ENCODE data around the gene SIGLEC12.

SIGLEC12 gene

DNA sequence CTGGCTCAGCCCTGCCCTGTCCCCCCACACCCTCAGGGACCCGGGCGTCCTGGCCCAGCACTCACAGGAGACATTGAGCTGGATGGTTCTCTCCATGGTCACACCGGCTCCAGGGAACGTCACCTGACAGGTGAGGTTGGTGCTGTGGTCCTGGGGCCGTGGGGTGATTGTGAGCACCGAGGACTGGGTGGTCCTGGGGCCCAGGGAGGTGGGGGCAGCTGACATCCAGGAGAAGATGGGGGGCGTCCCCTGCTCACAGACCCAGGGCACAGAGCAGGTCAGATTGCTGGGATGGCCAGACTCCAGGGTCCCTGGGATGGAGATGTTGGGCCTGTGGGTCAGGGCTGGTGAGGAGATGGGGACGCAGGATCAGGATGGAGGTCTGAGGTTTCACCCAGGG is 29.0 kb upstream of the SIGLEC12 start (continued):
- TF ChIP-seq, protein P1, sequence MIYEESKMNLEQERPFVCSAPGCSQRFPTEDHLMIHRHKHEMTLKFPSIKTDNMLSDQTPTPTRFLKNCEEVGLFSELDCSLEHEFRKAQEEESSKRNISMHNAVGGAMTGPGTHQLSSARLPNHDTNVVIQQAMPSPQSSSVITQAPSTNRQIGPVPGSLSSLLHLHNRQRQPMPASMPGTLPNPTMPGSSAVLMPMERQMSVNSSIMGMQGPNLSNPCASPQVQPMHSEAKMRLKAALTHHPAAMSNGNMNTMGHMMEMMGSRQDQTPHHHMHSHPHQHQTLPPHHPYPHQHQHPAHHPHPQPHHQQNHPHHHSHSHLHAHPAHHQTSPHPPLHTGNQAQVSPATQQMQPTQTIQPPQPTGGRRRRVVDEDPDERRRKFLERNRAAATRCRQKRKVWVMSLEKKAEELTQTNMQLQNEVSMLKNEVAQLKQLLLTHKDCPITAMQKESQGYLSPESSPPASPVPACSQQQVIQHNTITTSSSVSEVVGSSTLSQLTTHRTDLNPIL (CRISPR knock-in tag; IDR thresholded peaks at IDR 0.05; ENCODE audit: low read depth), result no peak
- no peak for TF ChIP-seq PPARA (CRISPR knock-in tag; IDR thresholded peaks at IDR 0.05; ENCODE audit: borderline replicate concordance)

DNA sequence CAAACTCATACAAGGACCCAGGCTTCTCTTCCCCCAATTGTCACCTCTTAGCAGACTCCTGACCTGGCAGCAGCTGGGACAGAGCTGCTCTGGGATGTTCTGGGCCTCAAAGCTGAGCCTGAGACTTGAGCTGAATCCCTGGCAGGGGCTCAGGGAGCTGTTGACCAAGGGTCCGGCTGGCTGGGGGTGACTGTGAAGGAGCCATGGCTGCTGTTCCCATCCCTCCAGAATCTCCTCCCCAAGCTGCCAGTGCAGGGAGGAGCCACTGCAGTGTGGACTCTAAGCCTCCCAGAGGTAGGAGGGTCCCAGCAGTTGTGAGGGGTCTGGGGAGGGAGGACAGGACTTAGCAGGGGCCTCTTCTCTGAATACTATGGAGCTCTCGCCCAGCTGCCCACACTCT is 27.7 kb upstream of the SIGLEC12 start:
- TF ChIP-seq ZC3H10 (CRISPR knock-in tag; IDR thresholded peaks at IDR 0.05) (no peak), TCF4 (CRISPR knock-in tag; IDR thresholded peaks at IDR 0.05; ENCODE audit: borderline replicate concordance) (no peak), ARNTL (CRISPR knock-in tag; IDR thresholded peaks at IDR 0.05; ENCODE audit: borderline replicate concordance, low read depth) (no peak), ZNF8 (CRISPR knock-in tag; IDR thresholded peaks at IDR 0.05) (no peak)
- TF ChIP-seq, protein P2, sequence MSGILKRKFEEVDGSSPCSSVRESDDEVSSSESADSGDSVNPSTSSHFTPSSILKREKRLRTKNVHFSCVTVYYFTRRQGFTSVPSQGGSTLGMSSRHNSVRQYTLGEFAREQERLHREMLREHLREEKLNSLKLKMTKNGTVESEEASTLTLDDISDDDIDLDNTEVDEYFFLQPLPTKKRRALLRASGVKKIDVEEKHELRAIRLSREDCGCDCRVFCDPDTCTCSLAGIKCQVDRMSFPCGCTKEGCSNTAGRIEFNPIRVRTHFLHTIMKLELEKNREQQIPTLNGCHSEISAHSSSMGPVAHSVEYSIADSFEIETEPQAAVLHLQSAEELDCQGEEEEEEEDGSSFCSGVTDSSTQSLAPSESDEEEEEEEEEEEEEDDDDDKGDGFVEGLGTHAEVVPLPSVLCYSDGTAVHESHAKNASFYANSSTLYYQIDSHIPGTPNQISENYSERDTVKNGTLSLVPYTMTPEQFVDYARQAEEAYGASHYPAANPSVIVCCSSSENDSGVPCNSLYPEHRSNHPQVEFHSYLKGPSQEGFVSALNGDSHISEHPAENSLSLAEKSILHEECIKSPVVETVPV (CRISPR knock-in tag; IDR thresholded peaks at IDR 0.05), result no peak

DNA sequence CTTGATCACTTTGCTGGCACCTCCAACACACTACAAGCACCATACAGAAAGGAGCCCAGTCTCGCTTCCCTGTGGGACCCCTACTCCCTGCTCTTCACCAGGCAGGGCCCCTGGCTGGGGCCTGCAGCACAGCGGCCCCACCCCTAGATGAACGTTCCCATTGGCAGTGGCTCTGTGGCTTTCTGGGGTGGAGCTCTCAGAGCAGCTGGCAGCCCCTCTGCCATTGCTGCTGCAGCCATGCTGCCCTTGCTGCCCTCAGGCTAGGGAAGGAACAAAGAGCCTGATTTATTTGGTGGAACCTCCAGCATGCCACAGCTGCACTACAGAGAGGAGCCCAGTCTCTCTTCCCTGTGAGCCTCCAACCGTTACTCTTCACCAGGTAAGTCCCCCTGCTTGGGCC is 24.1 kb upstream of the SIGLEC12 start:
- TF ChIP-seq RARB (CRISPR knock-in tag; IDR thresholded peaks at IDR 0.05) (no peak), CSDC2 (CRISPR knock-in tag; IDR thresholded peaks at IDR 0.05) (no peak), TCF4 (CRISPR knock-in tag; IDR thresholded peaks at IDR 0.05; ENCODE audit: borderline replicate concordance) (no peak), OSR1 (CRISPR knock-in tag; IDR thresholded peaks at IDR 0.05) (no peak), TOX (CRISPR knock-in tag; IDR thresholded peaks at IDR 0.05; ENCODE audit: borderline replicate concordance) (no peak), ZC3H10 (CRISPR knock-in tag; IDR thresholded peaks at IDR 0.05) (no peak), BACH2 (CRISPR knock-in tag; IDR thresholded peaks at IDR 0.05; ENCODE audit: borderline replicate concordance) (no peak), SNAI2 (CRISPR knock-in tag; IDR thresholded peaks at IDR 0.05) (no peak), ESRRG (CRISPR knock-in tag; IDR thresholded peaks at IDR 0.05) (no peak), GLIS3 (CRISPR knock-in tag; IDR thresholded peaks at IDR 0.05) (no peak), ARNTL (CRISPR knock-in tag; IDR thresholded peaks at IDR 0.05; ENCODE audit: borderline replicate concordance, low read depth) (no peak), ZFP3 (CRISPR knock-in tag; IDR thresholded peaks at IDR 0.05) (no peak), ZNF565 (CRISPR knock-in tag; conservative IDR thresholded peaks at IDR 0.05; ENCODE audit: low read depth) (no peak), ZFP30 (CRISPR knock-in tag; IDR thresholded peaks at IDR 0.05) (no peak), PPARA (CRISPR knock-in tag; IDR thresholded peaks at IDR 0.05; ENCODE audit: borderline replicate concordance) (no peak)
- TF ChIP-seq, protein P3, sequence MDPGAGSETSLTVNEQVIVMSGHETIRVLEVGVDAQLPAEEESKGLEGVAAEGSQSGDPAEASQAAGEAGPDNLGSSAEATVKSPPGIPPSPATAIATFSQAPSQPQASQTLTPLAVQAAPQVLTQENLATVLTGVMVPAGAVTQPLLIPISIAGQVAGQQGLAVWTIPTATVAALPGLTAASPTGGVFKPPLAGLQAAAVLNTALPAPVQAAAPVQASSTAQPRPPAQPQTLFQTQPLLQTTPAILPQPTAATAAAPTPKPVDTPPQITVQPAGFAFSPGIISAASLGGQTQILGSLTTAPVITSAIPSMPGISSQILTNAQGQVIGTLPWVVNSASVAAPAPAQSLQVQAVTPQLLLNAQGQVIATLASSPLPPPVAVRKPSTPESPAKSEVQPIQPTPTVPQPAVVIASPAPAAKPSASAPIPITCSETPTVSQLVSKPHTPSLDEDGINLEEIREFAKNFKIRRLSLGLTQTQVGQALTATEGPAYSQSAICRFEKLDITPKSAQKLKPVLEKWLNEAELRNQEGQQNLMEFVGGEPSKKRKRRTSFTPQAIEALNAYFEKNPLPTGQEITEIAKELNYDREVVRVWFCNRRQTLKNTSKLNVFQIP (CRISPR knock-in tag; IDR thresholded peaks at IDR 0.05; ENCODE audit: borderline replicate concordance, low read depth), result no peak
- TF ChIP-seq, protein P4, sequence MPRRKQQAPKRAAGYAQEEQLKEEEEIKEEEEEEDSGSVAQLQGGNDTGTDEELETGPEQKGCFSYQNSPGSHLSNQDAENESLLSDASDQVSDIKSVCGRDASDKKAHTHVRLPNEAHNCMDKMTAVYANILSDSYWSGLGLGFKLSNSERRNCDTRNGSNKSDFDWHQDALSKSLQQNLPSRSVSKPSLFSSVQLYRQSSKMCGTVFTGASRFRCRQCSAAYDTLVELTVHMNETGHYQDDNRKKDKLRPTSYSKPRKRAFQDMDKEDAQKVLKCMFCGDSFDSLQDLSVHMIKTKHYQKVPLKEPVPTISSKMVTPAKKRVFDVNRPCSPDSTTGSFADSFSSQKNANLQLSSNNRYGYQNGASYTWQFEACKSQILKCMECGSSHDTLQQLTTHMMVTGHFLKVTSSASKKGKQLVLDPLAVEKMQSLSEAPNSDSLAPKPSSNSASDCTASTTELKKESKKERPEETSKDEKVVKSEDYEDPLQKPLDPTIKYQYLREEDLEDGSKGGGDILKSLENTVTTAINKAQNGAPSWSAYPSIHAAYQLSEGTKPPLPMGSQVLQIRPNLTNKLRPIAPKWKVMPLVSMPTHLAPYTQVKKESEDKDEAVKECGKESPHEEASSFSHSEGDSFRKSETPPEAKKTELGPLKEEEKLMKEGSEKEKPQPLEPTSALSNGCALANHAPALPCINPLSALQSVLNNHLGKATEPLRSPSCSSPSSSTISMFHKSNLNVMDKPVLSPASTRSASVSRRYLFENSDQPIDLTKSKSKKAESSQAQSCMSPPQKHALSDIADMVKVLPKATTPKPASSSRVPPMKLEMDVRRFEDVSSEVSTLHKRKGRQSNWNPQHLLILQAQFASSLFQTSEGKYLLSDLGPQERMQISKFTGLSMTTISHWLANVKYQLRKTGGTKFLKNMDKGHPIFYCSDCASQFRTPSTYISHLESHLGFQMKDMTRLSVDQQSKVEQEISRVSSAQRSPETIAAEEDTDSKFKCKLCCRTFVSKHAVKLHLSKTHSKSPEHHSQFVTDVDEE (CRISPR knock-in tag; IDR thresholded peaks at IDR 0.05), result no peak
- TF ChIP-seq, protein P2 (CRISPR knock-in tag; IDR thresholded peaks at IDR 0.05), result no peak
- TF ChIP-seq, protein P1 (CRISPR knock-in tag; IDR thresholded peaks at IDR 0.05; ENCODE audit: low read depth), result no peak
- no peak for ATAC-seq

More for the DNA sequence above, 27.7 kb upstream of the SIGLEC12 start:
- no peak for ATAC-seq
